Measurements from ENCODE around the gene ARHGEF7. TPM values are rescaled to one million over a fixed set of nuclear protein-coding genes. Genes with fewer than 3 reads are reported as not detected.

ARHGEF7 gene
- total and polyA plus RNA-seq, 4 experiments from 2014 or later: 6.6 to 73.7 (median 40.7) TPM

DNA sequence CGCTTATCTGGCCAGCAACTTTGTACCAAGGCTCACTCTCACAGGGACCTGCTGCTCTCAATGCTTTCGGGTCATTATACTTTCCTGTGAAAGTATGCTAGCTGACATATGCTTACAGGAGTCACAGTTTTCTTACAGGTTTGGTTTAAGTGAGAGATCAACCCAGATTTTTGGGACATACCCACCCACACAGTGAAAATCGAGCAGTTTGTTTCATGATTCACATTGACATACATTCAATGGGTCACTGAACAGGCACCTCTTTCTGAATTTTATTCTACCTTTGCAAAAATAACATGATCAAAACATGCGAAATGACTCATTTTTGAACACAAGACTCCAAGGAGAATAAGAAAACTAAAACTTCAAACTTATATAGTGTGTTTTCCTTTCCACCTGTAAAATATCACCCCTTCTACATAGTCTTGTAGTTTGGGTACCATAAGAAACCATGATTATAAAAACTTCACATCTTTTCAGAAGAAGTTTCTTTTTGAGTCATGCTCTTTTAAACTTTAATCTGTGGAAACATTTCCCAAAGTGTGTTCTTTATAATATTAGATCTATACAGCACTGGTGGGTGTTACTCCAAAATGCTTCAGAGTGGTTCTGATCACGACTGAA, 161.0 kb downstream of the ARHGEF7 start:
- no peaks in the 10 kb centered on the region for H3K27me3 Mint-ChIP-seq
- intact Hi-C loops (cut with micrococcal nuclease): no loop called here
- H3K4me1 Mint-ChIP-seq: peaks cover 0 to 3% (median 1%) of the 10 kb centered on the region in 4 donors
- no peaks in the 10 kb centered on the region for H3K4me1 ChIP-seq (ENCODE audit: insufficient read depth, low read length)
- DNase-seq: no peak
- H3K9me3 Mint-ChIP-seq: no peaks in the 10 kb centered on the region
- POLR2A ChIA-PET (ENCODE audit: partially characterized antibody): no interaction called here
- H3K27ac Mint-ChIP-seq: peak overlapping the region in 2 of 7 donors; percentile 40 to 61
- CTCF ChIA-PET (ENCODE audit: partially characterized antibody): interaction anchor here (1.1 kb wide), 1 partner anchor 11 kb away, joined by 3 read pairs; no protein-coding TSS in a partner anchor
- no peak overlapping the region for H3K4me3 Mint-ChIP-seq
- no peaks in the 10 kb centered on the region for H3K27me3 ChIP-seq (ENCODE audit: insufficient read depth, low read length)
- no peak overlapping the region for H3K27ac ChIP-seq (ENCODE audit: low read depth, low read length)
- H3K36me3 ChIP-seq (ENCODE audit: insufficient read depth, low read length): peaks cover 55% of the 10 kb centered on the region
- no peaks in the 10 kb centered on the region for H3K9me3 ChIP-seq (ENCODE audit: control insufficient read depth in 1 of 2, low read length in 2 of 2)
- H3K36me3 Mint-ChIP-seq: peaks cover 65 to 85% of the 10 kb centered on the region in 2 donors
- no peak overlapping the region for H3K4me3 ChIP-seq (ENCODE audit: low read length in 2 of 2)

GRCh38 chr13:111278258-111278657, 163.1 kb downstream of the ARHGEF7 start:
- Mint-ChIP-seq H3K27me3 (no peaks in the 10 kb centered on the region), H3K4me1 (peaks cover 0 to 3% (median 0%) of the 10 kb centered on the region in 4 donors), H3K9me3 (no peaks in the 10 kb centered on the region), H3K27ac (peak overlapping the region in 1 of 7 donors; percentile 74), H3K4me3 (no peak overlapping the region), H3K36me3 (peaks cover 74 to 87% of the 10 kb centered on the region in 2 donors)
- intact Hi-C loops (cut with micrococcal nuclease): no loop called here
- Histone ChIP-seq H3K27me3 (ENCODE audit: insufficient read depth, low read length) (no peaks in the 10 kb centered on the region), H3K4me1 (ENCODE audit: insufficient read depth, low read length) (no peaks in the 10 kb centered on the region), H3K9me3 (ENCODE audit: control insufficient read depth in 1 of 2, low read length in 2 of 2) (no peaks in the 10 kb centered on the region), H3K27ac (ENCODE audit: low read depth, low read length) (no peak overlapping the region), H3K36me3 (ENCODE audit: insufficient read depth, low read length) (peaks cover 58% of the 10 kb centered on the region), H3K4me3 (ENCODE audit: low read length in 2 of 2) (no peak overlapping the region)
- CTCF ChIA-PET (ENCODE audit: partially characterized antibody): no interaction called here
- POLR2A ChIA-PET (ENCODE audit: partially characterized antibody): no interaction called here
- DNase-seq: no peak

- Histone ChIP-seq H3K27ac (ENCODE audit: low read depth, low read length) (no peak overlapping the region), H3K4me3 (ENCODE audit: low read length in 2 of 2) (no peak overlapping the region), H3K36me3 (ENCODE audit: insufficient read depth, low read length) (peaks cover 59% of the 10 kb centered on the region), H3K9me3 (ENCODE audit: control insufficient read depth in 1 of 2, low read length in 2 of 2) (no peaks in the 10 kb centered on the region), H3K27me3 (ENCODE audit: insufficient read depth, low read length) (no peaks in the 10 kb centered on the region), H3K4me1 (ENCODE audit: insufficient read depth, low read length) (no peaks in the 10 kb centered on the region)
- CTCF ChIA-PET (ENCODE audit: partially characterized antibody): no interaction called here
- H3K4me1 Mint-ChIP-seq: peaks cover 0 to 4% (median 0%) of the 10 kb centered on the region in 4 donors
- no peak for DNase-seq
- intact Hi-C loops (cut with micrococcal nuclease): no loop called here
- no peaks in the 10 kb centered on the region for H3K27me3 Mint-ChIP-seq
- no peaks in the 10 kb centered on the region for H3K9me3 Mint-ChIP-seq
- H3K27ac Mint-ChIP-seq: peak overlapping the region in 1 of 7 donors; percentile 6
- peaks cover 78 to 87% of the 10 kb centered on the region in 2 donors for H3K36me3 Mint-ChIP-seq
- POLR2A ChIA-PET (ENCODE audit: partially characterized antibody): no interaction called here
- H3K4me3 Mint-ChIP-seq: no peak overlapping the region
These were observed 163.9 kb downstream of the ARHGEF7 start for GRCh38 chr13:111278743-111279652.

- no peaks in the 10 kb centered on the region for H3K4me1 ChIP-seq (ENCODE audit: insufficient read depth, low read length)
- H3K4me3 ChIP-seq (ENCODE audit: low read length in 2 of 2): no peak overlapping the region
- H3K36me3 ChIP-seq (ENCODE audit: insufficient read depth, low read length): peaks cover 61% of the 10 kb centered on the region
- POLR2A ChIA-PET (ENCODE audit: partially characterized antibody): no interaction called here
- no peaks in the 10 kb centered on the region for H3K9me3 ChIP-seq (ENCODE audit: control insufficient read depth in 1 of 2, low read length in 2 of 2)
- Mint-ChIP-seq H3K27me3 (no peaks in the 10 kb centered on the region), H3K9me3 (no peaks in the 10 kb centered on the region), H3K36me3 (peaks cover 76 to 87% of the 10 kb centered on the region in 2 donors), H3K4me1 (peaks cover 0 to 3% (median 0%) of the 10 kb centered on the region in 4 donors), H3K27ac (no peak overlapping the region), H3K4me3 (no peak overlapping the region)
- no peak overlapping the region for H3K27ac ChIP-seq (ENCODE audit: low read depth, low read length)
- CTCF ChIA-PET (ENCODE audit: partially characterized antibody): no interaction called here
- intact Hi-C loops (cut with micrococcal nuclease): no loop called here
- H3K27me3 ChIP-seq (ENCODE audit: insufficient read depth, low read length): no peaks in the 10 kb centered on the region
- no peak for DNase-seq
These were observed 165.1 kb downstream of the ARHGEF7 start for GRCh38 chr13:111280226-111280625.

- H3K9me3 ChIP-seq (ENCODE audit: control insufficient read depth in 1 of 2, low read length in 2 of 2): no peaks in the 10 kb centered on the region
- no peak overlapping the region for H3K27ac ChIP-seq (ENCODE audit: low read depth, low read length)
- H3K4me3 Mint-ChIP-seq: no peak overlapping the region
- no peak overlapping the region for H3K4me3 ChIP-seq (ENCODE audit: low read length in 2 of 2)
- peaks cover 0 to 2% (median 0%) of the 10 kb centered on the region in 4 donors for H3K4me1 Mint-ChIP-seq
- DNase-seq: no peak
- H3K36me3 ChIP-seq (ENCODE audit: insufficient read depth, low read length): peaks cover 56% of the 10 kb centered on the region
- no peaks in the 10 kb centered on the region for H3K4me1 ChIP-seq (ENCODE audit: insufficient read depth, low read length)
- ChIA-PET POLR2A (ENCODE audit: partially characterized antibody) (no interaction called here), CTCF (ENCODE audit: partially characterized antibody) (interaction anchor here (0.9 to 1.4 kb wide), 2 partner anchors 11 to 213 kb away, joined by 3 read pairs; no protein-coding TSS in a partner anchor)
- intact Hi-C loops (cut with micrococcal nuclease): no loop called here
- peak overlapping the region in 1 of 7 donors; percentile 66 for H3K27ac Mint-ChIP-seq
- peaks cover 74 to 86% of the 10 kb centered on the region in 2 donors for H3K36me3 Mint-ChIP-seq
- no peaks in the 10 kb centered on the region for H3K27me3 Mint-ChIP-seq
- H3K27me3 ChIP-seq (ENCODE audit: insufficient read depth, low read length): no peaks in the 10 kb centered on the region
- H3K9me3 Mint-ChIP-seq: no peaks in the 10 kb centered on the region
These were observed 165.8 kb downstream of the ARHGEF7 start for GRCh38 chr13:111280681-111281585.

- H3K4me1 ChIP-seq (ENCODE audit: insufficient read depth, low read length): no peaks in the 10 kb centered on the region
- CTCF ChIA-PET (ENCODE audit: partially characterized antibody): interaction anchor here (0.9 to 1.4 kb wide), 2 partner anchors 12 to 214 kb away, joined by 3 read pairs; no protein-coding TSS in a partner anchor
- peaks cover 81 to 86% of the 10 kb centered on the region in 2 donors for H3K36me3 Mint-ChIP-seq
- peaks cover 0 to 2% (median 0%) of the 10 kb centered on the region in 4 donors for H3K4me1 Mint-ChIP-seq
- H3K4me3 ChIP-seq (ENCODE audit: low read length in 2 of 2): no peak overlapping the region
- H3K9me3 Mint-ChIP-seq: no peaks in the 10 kb centered on the region
- H3K4me3 Mint-ChIP-seq: no peak overlapping the region
- H3K27me3 ChIP-seq (ENCODE audit: insufficient read depth, low read length): no peaks in the 10 kb centered on the region
- H3K36me3 ChIP-seq (ENCODE audit: insufficient read depth, low read length): peaks cover 62% of the 10 kb centered on the region
- POLR2A ChIA-PET (ENCODE audit: partially characterized antibody): no interaction called here
- H3K27ac Mint-ChIP-seq: peak overlapping the region in 1 of 7 donors; percentile 15
- H3K9me3 ChIP-seq (ENCODE audit: control insufficient read depth in 1 of 2, low read length in 2 of 2): no peaks in the 10 kb centered on the region
- H3K27me3 Mint-ChIP-seq: no peaks in the 10 kb centered on the region
- intact Hi-C loops (cut with micrococcal nuclease): no loop called here
- DNase-seq: no peak
- no peak overlapping the region for H3K27ac ChIP-seq (ENCODE audit: low read depth, low read length)
These were observed 166.7 kb downstream of the ARHGEF7 start for GRCh38 chr13:111281751-111282311.

Data from CD4-positive, alpha-beta memory T cell (primary cell).